ENCODE results near the gene TTC22.

DNA sequence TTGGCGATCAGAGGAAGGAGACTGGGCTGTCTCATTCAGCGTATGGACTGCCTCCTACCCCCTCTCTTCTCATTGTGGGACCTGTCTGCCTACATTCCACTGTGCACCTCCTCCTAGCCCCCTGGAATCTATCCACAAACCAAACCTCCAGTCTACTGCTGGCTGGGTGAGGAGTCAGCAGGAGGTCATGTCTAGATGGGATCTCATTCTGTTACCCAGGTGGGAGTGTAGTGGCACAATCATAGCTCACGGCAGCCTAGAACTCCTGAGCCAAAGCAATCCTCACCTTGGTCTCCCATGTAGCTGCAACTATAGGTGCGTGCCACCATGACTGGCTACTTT is 18.0 kb upstream of the TTC22 start:
- TF ChIP-seq CTCF (IDR thresholded peaks at IDR 0.05; ENCODE audit: low read length) (no peak), EZH2 (IDR thresholded peaks at IDR 0.05; ENCODE audit: borderline replicate concordance, low read length) (no peak)
